CD4-positive, alpha-beta T cell treated with Interleukin-4 for 1 hour (primary cell): ENCODE measurements around the gene SLC39A9.
A peak's percentile ranks its signal among the peaks of the same experiment; 100 is the strongest.
"Not testable (repeated sequence)": the region's sequence is repeated elsewhere in the genome, so short reads cannot be mapped to it uniquely, and the experiment has no call there.

ENCODE experiments used
- DNase-seq, 2 donors: peaks; one replicate each; pipeline ENCODE4 v3.0.0-alpha.2; 2020 to 2022

SLC39A9 gene

GRCh38 chr14:69428289-69428998 lies 30.0 kb downstream of the SLC39A9 start:
- no peak for DNase-seq

GRCh38 chr14:69429643-69430042 lies 31.2 kb downstream of the SLC39A9 start:
- DNase-seq, result no peak

- no peak for DNase-seq
These were observed 31.9 kb downstream of the SLC39A9 start for GRCh38 chr14:69430306-69430939.

- DNase-seq, result no peak
These were observed 33.9 kb downstream of the SLC39A9 start for GRCh38 chr14:69432364-69432763.

- no peak for DNase-seq
These were observed 41.2 kb downstream of the SLC39A9 start for GRCh38 chr14:69439521-69440270.

- no peak for DNase-seq
These were observed 43.5 kb downstream of the SLC39A9 start for GRCh38 chr14:69441948-69442347.

- no peak for DNase-seq
These were observed 44.9 kb downstream of the SLC39A9 start for GRCh38 chr14:69443296-69443805.

- DNase-seq, result no peak
These were observed 50.7 kb downstream of the SLC39A9 start for GRCh38 chr14:69449216-69449615.

GRCh38 chr14:69451941-69452340 lies 53.4 kb downstream of the SLC39A9 start:
- DNase-seq, result no peak

- no peak for DNase-seq
These were observed 59.9 kb downstream of the SLC39A9 start for GRCh38 chr14:69458350-69458749.

GRCh38 chr14:69459122-69459521 lies 60.6 kb downstream of the SLC39A9 start:
- no peak for DNase-seq

GRCh38 chr14:69460093-69460701 lies 61.7 kb downstream of the SLC39A9 start:
- peak; percentile 65 to 67 for DNase-seq

GRCh38 chr14:69464379-69464778 lies 65.9 kb downstream of the SLC39A9 start:
- DNase-seq, result no peak

GRCh38 chr14:69464829-69465228 lies 66.3 kb downstream of the SLC39A9 start:
- DNase-seq, result no peak

GRCh38 chr14:69468949-69469348 lies 70.5 kb downstream of the SLC39A9 start:
- DNase-seq, result no peak

GRCh38 chr14:69471436-69471835 lies 72.9 kb downstream of the SLC39A9 start:
- no peak for DNase-seq

GRCh38 chr14:69471916-69472315 lies 73.4 kb downstream of the SLC39A9 start:
- no peak for DNase-seq

GRCh38 chr14:69473260-69473659 lies 74.8 kb downstream of the SLC39A9 start:
- no peak for DNase-seq

- no peak for DNase-seq
These were observed 75.5 kb downstream of the SLC39A9 start for GRCh38 chr14:69473946-69474345.

GRCh38 chr14:69475194-69475818 lies 76.8 kb downstream of the SLC39A9 start:
- peak in 1 of 2 donors; percentile 2 for DNase-seq

GRCh38 chr14:69476824-69477450 lies 78.4 kb downstream of the SLC39A9 start:
- not testable (repeated sequence) for DNase-seq

GRCh38 chr14:69478055-69478454 lies 79.6 kb downstream of the SLC39A9 start:
- DNase-seq, result not testable (repeated sequence)
